IMR-90 (cell line): ENCODE measurements around the gene SLC44A4. TPM values are rescaled to one million over a fixed set of nuclear protein-coding genes. Genes with fewer than 3 reads are reported as not detected.

Experiments
- ATAC-seq: fragments of 200-7000 bp; cut with Tn5 transposase; 2 replicates; pipeline ENCODE4 v1.9.1; 2020; ENCODE audit warnings: low read depth, mild to moderate bottlenecking, moderate library complexity
- BruUV-seq: library from RNA; stranded (reverse); fragments of 400-500 nt; replicated peaks from 2 replicates; lab custom pipeline; 2021; lab: Mats Ljungman, UMichigan
- CTCF ChIA-PET: fragments of 300-600 bp; formaldehyde crosslinking; extraction: SDS; loops from one replicate; lab custom pipeline; 2021; ENCODE audit warnings: antibody characterized with exemption; lab: Yijun Ruan, JAX
- POLR2A ChIA-PET: fragments of 300-600 bp; sonication (Branson Sonifier 250); formaldehyde crosslinking; loops from one replicate; lab custom pipeline; 2022; ENCODE audit warnings: antibody characterized with exemption; ENCODE audit not compliant: unreplicated experiment; lab: Charles Lee
- DNase-seq: peaks from one replicate; pipeline ENCODE4 v3.0.0; 2013
- H2AFZ ChIP-seq: replicated peaks from 2 replicates; pipeline ENCODE3; 2013; ENCODE audit warnings: low read length, mild to moderate bottlenecking; ENCODE audit not compliant: poor library complexity
- H2AK5ac ChIP-seq: 2 replicates; pipeline ENCODE4 v1.6.1; 2013; ENCODE audit warnings: low read depth, low read length, inconsistent platforms
- H2AK9ac ChIP-seq: replicated peaks from 2 replicates; pipeline ENCODE3; 2013; ENCODE audit warnings: mild to moderate bottlenecking, low read depth, low read length, moderate library complexity; ENCODE audit not compliant: poor library complexity
- H2BK120ac ChIP-seq: 2 replicates; pipeline ENCODE4 v1.6.1; 2013; ENCODE audit warnings: low read depth, low read length, inconsistent platforms
- H2BK15ac ChIP-seq: 3 replicates; pipeline ENCODE4 v1.6.1; 2013; ENCODE audit warnings: low read depth, low read length, inconsistent platforms
- H2BK20ac ChIP-seq: 2 replicates; pipeline ENCODE4 v1.6.1; 2013; ENCODE audit warnings: low read depth, mild to moderate bottlenecking, inconsistent platforms, low read length, moderate library complexity
- H2BK5ac ChIP-seq: 2 replicates; pipeline ENCODE4 v1.6.1; 2013; ENCODE audit warnings: mild to moderate bottlenecking, low read depth, low read length, inconsistent platforms; ENCODE audit not compliant: poor library complexity, severe bottlenecking
- H3K14ac ChIP-seq: replicated peaks from 2 replicates; pipeline ENCODE4 v1.6.1; 2013; ENCODE audit warnings: low read depth, low read length, inconsistent platforms
- H3K18ac ChIP-seq: 2 replicates; pipeline ENCODE4 v1.6.1; 2013; ENCODE audit warnings: low read depth, low read length, control low read depth
- H3K23ac ChIP-seq: 2 replicates; pipeline ENCODE4 v1.6.1; 2013; ENCODE audit warnings: low read depth, low read length, inconsistent platforms
- H3K27ac ChIP-seq: 2 replicates; pipeline ENCODE4 v1.5.1; 2013; ENCODE audit warnings: mild to moderate bottlenecking, control low read depth, low read length; ENCODE audit not compliant: insufficient read depth
- H3K27me3 ChIP-seq: 2 replicates; pipeline ENCODE4 v1.6.1; 2013; ENCODE audit warnings: low read length; ENCODE audit not compliant: control insufficient read depth, insufficient read depth
- H3K36me3 ChIP-seq: 2 replicates; pipeline ENCODE4 v1.6.1; 2013; ENCODE audit warnings: low read length, mixed read lengths; ENCODE audit not compliant: control insufficient read depth, insufficient read depth
- H3K4ac ChIP-seq: 2 replicates; pipeline ENCODE4 v1.6.1; 2013; ENCODE audit warnings: low read depth, low read length, inconsistent platforms
- H3K4me1 ChIP-seq: 2 replicates; pipeline ENCODE4 v1.6.1; 2013; ENCODE audit warnings: low read length, mixed read lengths; ENCODE audit not compliant: control insufficient read depth, insufficient read depth
- H3K4me2 ChIP-seq: 2 replicates; pipeline ENCODE4 v1.6.1; 2013; ENCODE audit warnings: low read depth, mild to moderate bottlenecking, control low read depth, low read length, moderate library complexity
- H3K4me3 ChIP-seq: 2 replicates; pipeline ENCODE4 v1.5.1; 2013; ENCODE audit warnings: low read depth, mild to moderate bottlenecking, control low read depth, low read length, moderate library complexity; ENCODE audit not compliant: insufficient read depth
- H3K56ac ChIP-seq: 2 replicates; pipeline ENCODE4 v1.6.1; 2013; ENCODE audit warnings: low read length, inconsistent platforms; ENCODE audit not compliant: insufficient read depth; ENCODE audit errors: extremely low read depth
- H3K79me1 ChIP-seq, 2 experiments: 2 replicates each; pipeline ENCODE4 v1.6.1; 2013; ENCODE audit warnings: low read length in 2 of 2, inconsistent platforms in 1 of 2, low read depth in 1 of 2
- H3K9ac ChIP-seq: 2 replicates; pipeline ENCODE4 v1.6.1; 2013; ENCODE audit warnings: low read depth, low read length, control low read depth
- H3K9me1 ChIP-seq: 2 replicates; pipeline ENCODE4 v1.6.1; 2013; ENCODE audit warnings: low read length, inconsistent platforms; ENCODE audit not compliant: insufficient read depth
- H3K9me3 ChIP-seq: 2 replicates; pipeline ENCODE4 v1.6.1; 2013; ENCODE audit warnings: low read length; ENCODE audit not compliant: control insufficient read depth, insufficient read depth
- H4K20me1 ChIP-seq: 2 replicates; pipeline ENCODE4 v1.6.1; 2013; ENCODE audit warnings: low read length, inconsistent platforms; ENCODE audit not compliant: insufficient read depth
- H4K5ac ChIP-seq: 2 replicates; pipeline ENCODE4 v1.6.1; 2013; ENCODE audit warnings: mild to moderate bottlenecking, low read depth, low read length, control low read depth
- H4K8ac ChIP-seq, 2 experiments: 2 replicates each; pipeline ENCODE4 v1.6.1; 2013; ENCODE audit warnings: low read depth in 2 of 2, low read length in 2 of 2, control low read depth in 1 of 2, inconsistent platforms in 1 of 2
- H4K91ac ChIP-seq: 2 replicates; pipeline ENCODE4 v1.6.1; 2013; ENCODE audit warnings: low read depth, low read length, inconsistent platforms; ENCODE audit not compliant: insufficient read depth
- BHLHE40 ChIP-seq: fragments of 150-350 bp; IDR thresholded peaks from 2 replicates; pipeline ENCODE4 v1.6.1; 2016; ENCODE audit warnings: mild to moderate bottlenecking, low read depth, low read length
- CEBPB ChIP-seq: IDR thresholded peaks from 2 replicates; pipeline ENCODE4 v1.6.1; 2012; ENCODE audit warnings: low read depth, low read length, improper control_type of control experiment
- MAFK ChIP-seq: IDR thresholded peaks from 2 replicates; pipeline ENCODE4 v1.6.1; 2012; ENCODE audit warnings: low read depth, low read length, improper control_type of control experiment
- MAZ ChIP-seq: IDR thresholded peaks from 2 replicates; pipeline ENCODE4 v1.6.1; 2012; ENCODE audit warnings: low read depth, mild to moderate bottlenecking, low read length, improper control_type of control experiment, moderate library complexity, borderline replicate concordance
- RAD21 ChIP-seq: IDR thresholded peaks from 2 replicates; pipeline ENCODE4 v1.6.1; 2012; ENCODE audit warnings: low read length, improper control_type of control experiment
- RCOR1 ChIP-seq: IDR thresholded peaks from 2 replicates; pipeline ENCODE4 v1.6.1; 2012; ENCODE audit warnings: mild to moderate bottlenecking, low read length, improper control_type of control experiment; ENCODE audit not compliant: insufficient replicate concordance
- RFX5 ChIP-seq: IDR thresholded peaks from 2 replicates; pipeline ENCODE4 v1.8.0; 2012; ENCODE audit warnings: low read depth, mild to moderate bottlenecking, low read length, moderate library complexity
- SMC3 ChIP-seq: fragments of 150-350 bp; IDR thresholded peaks from 2 replicates; pipeline ENCODE4 v1.6.1; 2016; ENCODE audit warnings: low read depth, mild to moderate bottlenecking, antibody characterized with exemption, low read length, moderate library complexity
- WGBS, 2 experiments: methylation state at CpG; one replicate each; pipeline versions ENCODE4 v1.1.5 to v1.1.7; 2013; ENCODE audit warnings: missing lambda C conversion rate in 2 of 2; ENCODE audit not compliant: insufficient read length in 1 of 2; ENCODE audit errors: extremely low coverage in 2 of 2; 5-methylcytosine and 5-hydroxymethylcytosine counted together
- dilution Hi-C: fragments of 300-500 bp; cut with HindIII; formaldehyde crosslinking; loops from one replicate; pipeline ENCODE4 v1.14.3; 2018; ENCODE audit warnings: low sequenced_read_pairs; ENCODE audit not compliant: unreplicated experiment
- in situ Hi-C: fragments of 300-500 bp; cut with MboI; formaldehyde crosslinking; loops from 3 replicates; pipeline ENCODE4 v1.14.3; 2019; ENCODE audit warnings: low sequenced_read_pairs, inconsistent platforms, mixed read lengths
- intact Hi-C: fragments of 100-400 bp; cut with micrococcal nuclease; formaldehyde crosslinking; loops from 2 replicates; pipeline ENCODE4 v1.10.0; 2022
- polyA plus RNA-seq, 3 experiments: library from polyadenylated mRNA; depleted of rRNA; stranded (reverse); fragments of >200 nt; gene quantifications; 2 replicates each; pipeline ENCODE4 v1.2.3, GENCODE V29; 2012; ENCODE audit warnings: low replicate concordance in 1 of 3
- total RNA-seq: library from RNA; depleted of rRNA; stranded (reverse); fragments of >200 nt; gene quantifications from 2 replicates; pipeline ENCODE4 v1.2.3, GENCODE V29; 2012
- TF ChIP-seq, protein P1 (sequence below): fragments of 150-350 bp; IDR thresholded peaks from 2 replicates; pipeline ENCODE4 v1.6.1; 2016; ENCODE audit warnings: low read depth, mild to moderate bottlenecking, low read length, moderate library complexity, borderline replicate concordance
- TF ChIP-seq, protein P2 (sequence below): conservative IDR thresholded peaks from 2 replicates; pipeline ENCODE4 v1.5.1; 2012; ENCODE audit warnings: mild to moderate bottlenecking, low read depth, low read length, improper control_type of control experiment
- TF ChIP-seq, protein P3 (sequence below): fragments of 150-350 bp; IDR thresholded peaks from 2 replicates; pipeline ENCODE4 v1.6.1; 2017; ENCODE audit warnings: mild to moderate bottlenecking, antibody characterized with exemption, low read length, low read depth

Gene SLC44A4
- total and polyA plus RNA-seq, 2 of the 4 experiments (the other 2 are of a cell fraction) = 0.14 to 0.36 TPM

DNA sequence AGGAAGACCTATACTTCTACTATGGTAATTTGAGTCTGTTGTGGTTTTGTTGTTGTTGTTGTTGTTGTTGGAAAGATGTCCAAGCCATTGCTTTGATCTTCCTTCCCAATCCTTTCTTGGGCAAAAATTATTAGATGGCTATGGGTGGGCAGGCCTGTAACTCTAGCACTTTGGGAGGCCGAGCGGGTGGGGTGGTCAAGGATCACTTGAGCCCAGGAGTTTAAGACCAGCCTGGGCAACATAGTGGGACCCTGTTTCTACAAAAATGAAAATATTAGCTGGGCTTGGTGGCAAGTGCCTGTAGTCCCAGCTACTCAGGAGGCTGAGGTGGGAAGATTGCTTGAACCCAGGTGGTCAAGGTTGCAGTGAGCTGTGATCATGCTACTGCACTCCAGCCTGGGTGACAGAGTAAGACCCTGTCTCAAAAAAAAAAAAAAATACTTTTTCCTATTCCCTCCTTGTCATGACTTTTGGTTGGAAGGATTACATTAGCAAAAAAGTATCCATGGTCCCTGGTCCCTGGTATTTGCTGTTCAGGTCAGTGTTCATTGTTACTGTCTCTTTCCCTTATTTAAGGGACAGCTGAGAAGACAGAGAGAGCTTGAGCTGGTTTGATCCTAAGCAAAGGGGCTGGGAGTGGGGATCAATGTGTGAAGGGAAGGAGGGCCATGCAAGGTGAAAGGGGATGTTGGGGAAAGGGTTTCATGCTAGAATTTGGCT, 27.9 kb downstream of the SLC44A4 start (continued):
- TF ChIP-seq RCOR1 = no peak

DNA sequence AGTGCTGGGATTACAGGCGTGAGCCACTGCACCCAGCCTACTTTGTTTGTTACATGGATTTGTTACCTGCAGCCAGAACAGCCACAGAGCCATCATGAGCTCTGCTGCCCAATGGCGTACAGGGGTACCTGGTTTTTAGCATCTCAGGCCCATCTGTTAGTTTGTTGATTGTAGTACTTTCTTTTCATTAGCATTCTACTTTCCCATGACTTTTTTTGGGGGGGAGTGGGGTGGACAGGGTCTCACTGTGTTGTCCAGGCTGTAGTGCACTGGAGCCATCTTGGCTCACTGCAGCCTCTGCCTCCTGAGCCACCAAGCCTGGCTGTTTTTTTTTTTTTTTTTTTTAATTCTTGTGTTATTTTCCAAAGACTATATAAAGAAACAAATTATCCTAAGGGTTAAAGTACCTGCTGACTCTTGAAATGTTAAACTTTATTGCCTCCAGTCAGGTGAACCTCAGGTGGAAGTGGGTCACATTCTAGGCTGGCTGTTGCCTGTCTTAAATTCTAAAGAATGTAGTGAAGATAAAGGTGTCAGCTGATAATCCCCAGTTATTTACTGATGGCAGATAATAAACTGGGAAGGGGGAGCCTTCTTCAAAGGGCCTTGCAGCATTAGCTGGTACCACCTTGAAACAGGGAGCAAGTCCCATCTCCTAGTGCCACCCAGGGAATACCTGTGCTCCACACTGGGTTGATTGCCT, 31.4 kb downstream of the SLC44A4 start:
- dilution Hi-C loops (no loop called here), in situ Hi-C loops (no loop called here), intact Hi-C loops (no loop called here)
- Histone ChIP-seq H3K18ac (no peak overlapping the region), H2BK20ac (no peak overlapping the region), H3K4me3 (no peak overlapping the region), H3K4me1 (peaks cover 2% of the 10 kb centered on the region), H3K23ac (no peak overlapping the region), H4K91ac (no peak overlapping the region), H3K9ac (no peak overlapping the region), H4K5ac (no peak overlapping the region), H3K79me1 (no peaks in the 10 kb centered on the region), H3K27ac (no peak overlapping the region), H4K8ac (no peak overlapping the region), H3K56ac (no peak overlapping the region), H2BK120ac (no peak overlapping the region), H2AK5ac (no peak overlapping the region), H3K4ac (no peak overlapping the region), H4K20me1 (no peaks in the 10 kb centered on the region), H3K4me2 (no peak overlapping the region), H3K36me3 (no peaks in the 10 kb centered on the region; the same call in 1 of the 2 replicates), H3K9me3 (no peaks in the 10 kb centered on the region), H3K9me1 (no peaks in the 10 kb centered on the region), H2BK15ac (no peak overlapping the region), H2BK5ac (no peak overlapping the region), H2AFZ (no peak overlapping the region), H3K27me3 (no peaks in the 10 kb centered on the region), H2AK9ac (no peak overlapping the region), H3K14ac (no peak overlapping the region)
- POLR2A ChIA-PET = no interaction called here
- DNase-seq (no peak), ATAC-seq (no peak)
- 83% methylated on average over 1 of the region's 2 CpGs; no CpG with 5 or more reads in 1 of the 2 experiments for WGBS, 2 experiments
- CTCF ChIA-PET = interaction anchor here (0.6 kb wide), 1 partner anchor 16 kb away, joined by 4 read pairs; no protein-coding TSS in a partner anchor
- BruUV-seq = no TSS peak
- TF ChIP-seq MAZ = no peak
- TF ChIP-seq, protein P1, sequence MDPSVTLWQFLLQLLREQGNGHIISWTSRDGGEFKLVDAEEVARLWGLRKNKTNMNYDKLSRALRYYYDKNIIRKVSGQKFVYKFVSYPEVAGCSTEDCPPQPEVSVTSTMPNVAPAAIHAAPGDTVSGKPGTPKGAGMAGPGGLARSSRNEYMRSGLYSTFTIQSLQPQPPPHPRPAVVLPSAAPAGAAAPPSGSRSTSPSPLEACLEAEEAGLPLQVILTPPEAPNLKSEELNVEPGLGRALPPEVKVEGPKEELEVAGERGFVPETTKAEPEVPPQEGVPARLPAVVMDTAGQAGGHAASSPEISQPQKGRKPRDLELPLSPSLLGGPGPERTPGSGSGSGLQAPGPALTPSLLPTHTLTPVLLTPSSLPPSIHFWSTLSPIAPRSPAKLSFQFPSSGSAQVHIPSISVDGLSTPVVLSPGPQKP = no peak
- no peak for TF ChIP-seq RAD21
- no peak for TF ChIP-seq SMC3
- TF ChIP-seq, protein P2, sequence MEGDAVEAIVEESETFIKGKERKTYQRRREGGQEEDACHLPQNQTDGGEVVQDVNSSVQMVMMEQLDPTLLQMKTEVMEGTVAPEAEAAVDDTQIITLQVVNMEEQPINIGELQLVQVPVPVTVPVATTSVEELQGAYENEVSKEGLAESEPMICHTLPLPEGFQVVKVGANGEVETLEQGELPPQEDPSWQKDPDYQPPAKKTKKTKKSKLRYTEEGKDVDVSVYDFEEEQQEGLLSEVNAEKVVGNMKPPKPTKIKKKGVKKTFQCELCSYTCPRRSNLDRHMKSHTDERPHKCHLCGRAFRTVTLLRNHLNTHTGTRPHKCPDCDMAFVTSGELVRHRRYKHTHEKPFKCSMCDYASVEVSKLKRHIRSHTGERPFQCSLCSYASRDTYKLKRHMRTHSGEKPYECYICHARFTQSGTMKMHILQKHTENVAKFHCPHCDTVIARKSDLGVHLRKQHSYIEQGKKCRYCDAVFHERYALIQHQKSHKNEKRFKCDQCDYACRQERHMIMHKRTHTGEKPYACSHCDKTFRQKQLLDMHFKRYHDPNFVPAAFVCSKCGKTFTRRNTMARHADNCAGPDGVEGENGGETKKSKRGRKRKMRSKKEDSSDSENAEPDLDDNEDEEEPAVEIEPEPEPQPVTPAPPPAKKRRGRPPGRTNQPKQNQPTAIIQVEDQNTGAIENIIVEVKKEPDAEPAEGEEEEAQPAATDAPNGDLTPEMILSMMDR = no peak
- no peak for TF ChIP-seq MAFK
- no peak for TF ChIP-seq RFX5
- TF ChIP-seq, protein P3, sequence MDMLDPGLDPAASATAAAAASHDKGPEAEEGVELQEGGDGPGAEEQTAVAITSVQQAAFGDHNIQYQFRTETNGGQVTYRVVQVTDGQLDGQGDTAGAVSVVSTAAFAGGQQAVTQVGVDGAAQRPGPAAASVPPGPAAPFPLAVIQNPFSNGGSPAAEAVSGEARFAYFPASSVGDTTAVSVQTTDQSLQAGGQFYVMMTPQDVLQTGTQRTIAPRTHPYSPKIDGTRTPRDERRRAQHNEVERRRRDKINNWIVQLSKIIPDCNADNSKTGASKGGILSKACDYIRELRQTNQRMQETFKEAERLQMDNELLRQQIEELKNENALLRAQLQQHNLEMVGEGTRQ = no peak
- no peak for TF ChIP-seq CEBPB
- no peak for TF ChIP-seq BHLHE40
